Globus pallidus (tissue), 1 donor: ENCODE measurements around the gene GATC.

Experiments used
- DNase-seq: peaks from one replicate; pipeline ENCODE4 v3.0.0-alpha.2; 2015; ENCODE audit warnings: low spot score

Gene GATC

GRCh38 chr12:120498870-120499515, 52.7 kb downstream of the GATC start:
- no peak for DNase-seq

GRCh38 chr12:120500581-120500980, 54.3 kb downstream of the GATC start:
- DNase-seq, result no peak

DNA sequence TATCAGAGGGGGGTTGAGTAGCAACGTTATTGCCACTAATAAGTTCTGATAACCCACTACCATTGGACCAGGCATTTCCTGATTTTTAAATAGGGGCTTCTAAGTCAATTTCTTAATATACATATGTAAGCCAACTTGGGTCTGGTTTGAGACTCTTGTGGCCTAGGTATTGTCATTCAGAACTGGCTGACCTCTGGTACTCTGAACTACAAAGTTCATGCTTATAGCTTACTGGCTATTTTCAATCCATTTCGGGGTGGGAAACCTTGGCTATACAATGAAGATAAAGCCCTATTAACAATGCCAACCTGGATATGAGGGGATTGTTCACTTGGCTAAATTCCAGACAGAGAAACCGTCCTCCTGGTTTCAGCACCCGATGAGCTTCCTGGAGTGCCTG, 58.3 kb downstream of the GATC start:
- DNase-seq, result no peak

DNA sequence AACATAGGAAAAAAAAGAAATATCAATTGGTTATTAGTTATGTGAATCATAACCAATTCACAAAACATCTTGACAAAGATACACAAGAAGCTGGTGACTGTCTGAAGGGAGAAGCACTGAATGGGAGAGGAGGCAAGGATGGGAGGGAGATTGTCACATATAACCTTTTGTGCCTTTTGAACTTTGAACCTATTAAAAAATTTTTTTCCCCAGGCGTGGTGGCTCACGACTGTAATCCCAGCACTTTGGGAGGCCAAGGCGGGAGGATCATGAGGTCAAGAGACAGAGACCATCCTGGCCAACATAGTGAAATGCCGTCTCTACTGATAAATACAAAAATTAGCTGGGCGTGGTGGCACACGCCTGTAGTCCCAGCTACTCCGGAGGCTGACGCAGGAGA, 62.3 kb downstream of the GATC start:
- no peak for DNase-seq
